Memory B cell (primary cell): ENCODE results near the gene MTX3.

Source experiments
- ATAC-seq: fragments of 150-1000 bp; cut with Tn5 transposase; 2 replicates; pipeline ENCODE4 v1.10.0; 2021; ENCODE audit warnings: low read depth, mild to moderate bottlenecking, moderate library complexity
- DNase-seq, 2 donors: peaks; one replicate each; pipeline ENCODE4 v3.0.0; 2022; ENCODE audit warnings: low spot score in 2 of 2
- H3K27ac Mint-ChIP-seq: one replicate; pipeline ENCODE4 v1.8.0; 2022; ENCODE audit warnings: mild to moderate bottlenecking, moderate library complexity, mixed read lengths
- H3K27me3 Mint-ChIP-seq: one replicate; pipeline ENCODE4 v1.8.0; 2022; ENCODE audit warnings: mixed read lengths
- H3K36me3 Mint-ChIP-seq: one replicate; pipeline ENCODE4 v1.8.0; 2022; ENCODE audit warnings: mild to moderate bottlenecking, mixed read lengths
- H3K4me1 Mint-ChIP-seq: one replicate; pipeline ENCODE4 v1.8.0; 2022; ENCODE audit warnings: mixed read lengths
- H3K4me3 Mint-ChIP-seq: one replicate; pipeline ENCODE4 v1.8.0; 2022; ENCODE audit warnings: mild to moderate bottlenecking, moderate library complexity, mixed read lengths
- H3K9me3 Mint-ChIP-seq: one replicate; pipeline ENCODE4 v1.8.0; 2022; ENCODE audit warnings: mixed read lengths

MTX3 gene

GRCh38 chr5:79966448-79966847 lies 24.6 kb downstream of the MTX3 start:
- H3K27me3 Mint-ChIP-seq, result peaks cover 6% of the 10 kb centered on the region
- H3K27ac Mint-ChIP-seq, result no peak overlapping the region

GRCh38 chr5:79964136-79964535 lies 26.9 kb downstream of the MTX3 start:
- Mint-ChIP-seq H3K27ac (no peak overlapping the region), H3K9me3 (peaks cover 1% of the 10 kb centered on the region), H3K36me3 (no peaks in the 10 kb centered on the region), H3K4me3 (no peak overlapping the region), H3K27me3 (peaks cover 6% of the 10 kb centered on the region), H3K4me1 (no peaks in the 10 kb centered on the region)
- ATAC-seq (no peak), DNase-seq (no peak)

More at GRCh38 chr5:79966448-79966847, 24.6 kb downstream of the MTX3 start:
- Mint-ChIP-seq H3K36me3 (no peaks in the 10 kb centered on the region), H3K4me3 (no peak overlapping the region), H3K9me3 (no peaks in the 10 kb centered on the region), H3K4me1 (no peaks in the 10 kb centered on the region)
- ATAC-seq (no peak), DNase-seq (no peak)

GRCh38 chr5:79963261-79964061 lies 27.6 kb downstream of the MTX3 start:
- H3K4me3 Mint-ChIP-seq, result no peak overlapping the region
- ATAC-seq (no peak), DNase-seq (no peak)
- peaks cover 1% of the 10 kb centered on the region for H3K9me3 Mint-ChIP-seq
- no peaks in the 10 kb centered on the region for H3K4me1 Mint-ChIP-seq
- no peaks in the 10 kb centered on the region for H3K36me3 Mint-ChIP-seq
- no peak overlapping the region for H3K27ac Mint-ChIP-seq
- H3K27me3 Mint-ChIP-seq, result peaks cover 6% of the 10 kb centered on the region

GRCh38 chr5:79962575-79963222 lies 28.4 kb downstream of the MTX3 start:
- Mint-ChIP-seq H3K4me3 (no peak overlapping the region), H3K27ac (no peak overlapping the region), H3K4me1 (no peaks in the 10 kb centered on the region), H3K27me3 (peaks cover 6% of the 10 kb centered on the region), H3K9me3 (peaks cover 1% of the 10 kb centered on the region), H3K36me3 (no peaks in the 10 kb centered on the region)
- ATAC-seq (no peak), DNase-seq (no peak)

- Mint-ChIP-seq H3K27ac (no peak overlapping the region), H3K36me3 (no peaks in the 10 kb centered on the region), H3K4me1 (no peaks in the 10 kb centered on the region), H3K27me3 (peaks cover 7% of the 10 kb centered on the region), H3K4me3 (no peak overlapping the region), H3K9me3 (peaks cover 1% of the 10 kb centered on the region)
- ATAC-seq (no peak), DNase-seq (no peak)
Observed at GRCh38 chr5:79961716-79962574, 29.1 kb downstream of the MTX3 start.

- DNase-seq (no peak), ATAC-seq (peak; percentile 32)
- no peaks in the 10 kb centered on the region for H3K36me3 Mint-ChIP-seq
- no peak overlapping the region for H3K27ac Mint-ChIP-seq
- H3K9me3 Mint-ChIP-seq, result peaks cover 1% of the 10 kb centered on the region
- H3K27me3 Mint-ChIP-seq, result peaks cover 4% of the 10 kb centered on the region
- no peaks in the 10 kb centered on the region for H3K4me1 Mint-ChIP-seq
- no peak overlapping the region for H3K4me3 Mint-ChIP-seq
Observed at GRCh38 chr5:79959407-79959806, 31.7 kb downstream of the MTX3 start.

GRCh38 chr5:79955941-79956670 lies 35.0 kb downstream of the MTX3 start:
- Mint-ChIP-seq H3K27ac (no peak overlapping the region), H3K36me3 (peaks cover 3% of the 10 kb centered on the region), H3K27me3 (peaks cover 9% of the 10 kb centered on the region), H3K9me3 (peaks cover 2% of the 10 kb centered on the region), H3K4me1 (no peaks in the 10 kb centered on the region), H3K4me3 (no peak overlapping the region)
- DNase-seq (no peak), ATAC-seq (no peak)

- Mint-ChIP-seq H3K27me3 (peaks cover 9% of the 10 kb centered on the region), H3K27ac (no peak overlapping the region), H3K4me3 (no peak overlapping the region), H3K36me3 (peaks cover 3% of the 10 kb centered on the region), H3K9me3 (peaks cover 2% of the 10 kb centered on the region), H3K4me1 (no peaks in the 10 kb centered on the region)
- ATAC-seq (no peak), DNase-seq (no peak)
Observed at GRCh38 chr5:79955356-79955895, 35.6 kb downstream of the MTX3 start.

- H3K27me3 Mint-ChIP-seq, result peaks cover 9% of the 10 kb centered on the region
- ATAC-seq, result no peak
- DNase-seq, result no peak
- H3K9me3 Mint-ChIP-seq, result peaks cover 2% of the 10 kb centered on the region
- H3K4me3 Mint-ChIP-seq, result no peak overlapping the region
- H3K36me3 Mint-ChIP-seq, result peaks cover 3% of the 10 kb centered on the region
- H3K4me1 Mint-ChIP-seq, result no peaks in the 10 kb centered on the region
- H3K27ac Mint-ChIP-seq, result no peak overlapping the region
Observed at GRCh38 chr5:79954620-79955019, 36.4 kb downstream of the MTX3 start.

- Mint-ChIP-seq H3K36me3 (peaks cover 3% of the 10 kb centered on the region), H3K9me3 (peaks cover 1% of the 10 kb centered on the region), H3K4me1 (peaks cover 3% of the 10 kb centered on the region), H3K4me3 (no peak overlapping the region), H3K27ac (no peak overlapping the region), H3K27me3 (peaks cover 6% of the 10 kb centered on the region)
- ATAC-seq (no peak), DNase-seq (no peak)
Observed at GRCh38 chr5:79947567-79947966, 43.5 kb downstream of the MTX3 start.

- H3K9me3 Mint-ChIP-seq, result no peaks in the 10 kb centered on the region
- no peaks in the 10 kb centered on the region for H3K4me1 Mint-ChIP-seq
- no peaks in the 10 kb centered on the region for H3K36me3 Mint-ChIP-seq
- DNase-seq, result no peak
- no peak overlapping the region for H3K4me3 Mint-ChIP-seq
- H3K27me3 Mint-ChIP-seq, result peaks cover 5% of the 10 kb centered on the region
- no peak for ATAC-seq
- H3K27ac Mint-ChIP-seq, result no peak overlapping the region
Observed at GRCh38 chr5:79938468-79938867, 52.6 kb downstream of the MTX3 start.

- no peak overlapping the region for H3K27ac Mint-ChIP-seq
- H3K9me3 Mint-ChIP-seq, result no peaks in the 10 kb centered on the region
- ATAC-seq, result no peak
- H3K4me1 Mint-ChIP-seq, result no peaks in the 10 kb centered on the region
- no peak overlapping the region for H3K4me3 Mint-ChIP-seq
- peaks cover 3% of the 10 kb centered on the region for H3K27me3 Mint-ChIP-seq
- no peak for DNase-seq
- no peaks in the 10 kb centered on the region for H3K36me3 Mint-ChIP-seq
Observed at GRCh38 chr5:79936646-79937216, 54.3 kb downstream of the MTX3 start.

GRCh38 chr5:79936002-79936645 lies 54.9 kb downstream of the MTX3 start:
- Mint-ChIP-seq H3K9me3 (no peaks in the 10 kb centered on the region), H3K27me3 (peaks cover 3% of the 10 kb centered on the region), H3K27ac (no peak overlapping the region), H3K36me3 (no peaks in the 10 kb centered on the region), H3K4me3 (no peak overlapping the region), H3K4me1 (no peaks in the 10 kb centered on the region)
- ATAC-seq (no peak), DNase-seq (no peak)
